ENCODE measurements around the gene CCDC191.

- no peak for TF ChIP-seq CTCF (IDR thresholded peaks at IDR 0.05; ENCODE audit: low read depth, low read length, poor library complexity, severe bottlenecking)
- TF ChIP-seq EZH2phosphoT487 (IDR thresholded peaks at IDR 0.05; ENCODE audit: borderline replicate concordance, low read length) = no peak
Measured at GRCh38 chr3:114086356-114086755, 30.0 kb upstream of the CCDC191 start.

Measured in DOHH2 (cell line).